H1 (cell line): Measurements from ENCODE around the gene RNF182. TPM values are rescaled to one million over a fixed set of nuclear protein-coding genes. Genes with fewer than 3 reads are reported as not detected.
"Not testable (repeated sequence)": the region's sequence is repeated elsewhere in the genome, so short reads cannot be mapped to it uniquely, and the experiment has no call there.

Source experiments
- CTCF ChIA-PET: fragments of 300-600 bp; sonication (Branson Sonifier 250); formaldehyde crosslinking; loops from one replicate; lab custom pipeline; 2021; ENCODE audit not compliant: partially characterized antibody; lab: Charles Lee
- POLR2A ChIA-PET: fragments of 300-600 bp; sonication (Branson Sonifier 250); formaldehyde crosslinking; loops from one replicate; lab custom pipeline; 2021; ENCODE audit warnings: inconsistent platforms; ENCODE audit not compliant: partially characterized antibody; lab: Charles Lee
- DNase-seq, 2 experiments: peaks; one replicate each; pipeline versions ENCODE4 v3.0.0 to v3.0.0-alpha.2; 2010 to 2022; ENCODE audit warnings: low spot score in 2 of 2, low read depth in 1 of 2, mixed read lengths in 1 of 2
- FAIRE-seq: peaks from 2 replicates; lab custom pipeline; 2011; peaks lifted over from hg19 to GRCh38; lab: Jason Lieb, UNC
- H2AFZ ChIP-seq: 2 replicates; pipeline ENCODE4 v1.8.1; 2012; ENCODE audit warnings: low read length, inconsistent platforms
- H2AK5ac ChIP-seq: 2 replicates; pipeline ENCODE4 v1.6.1; 2013; ENCODE audit warnings: low read depth, low read length
- H2BK120ac ChIP-seq: replicated peaks from 2 replicates; pipeline ENCODE3; 2013; ENCODE audit warnings: low read depth, low read length, inconsistent platforms
- H2BK12ac ChIP-seq: 2 replicates; pipeline ENCODE4 v1.6.1; 2013; ENCODE audit warnings: low read depth, low read length
- H2BK15ac ChIP-seq: 2 replicates; pipeline ENCODE4 v1.6.1; 2013; ENCODE audit warnings: low read length
- H2BK20ac ChIP-seq: 2 replicates; pipeline ENCODE4 v1.6.1; 2013; ENCODE audit warnings: low read length
- H2BK5ac ChIP-seq: 2 replicates; pipeline ENCODE4 v1.6.1; 2013; ENCODE audit warnings: low read depth, low read length
- H3K14ac ChIP-seq: 2 replicates; pipeline ENCODE4 v1.6.1; 2013; ENCODE audit warnings: inconsistent platforms; ENCODE audit not compliant: insufficient read length
- H3K18ac ChIP-seq: 2 replicates; pipeline ENCODE4 v1.6.1; 2013; ENCODE audit warnings: low read length; ENCODE audit errors: extremely low read depth
- H3K23ac ChIP-seq: 2 replicates; pipeline ENCODE4 v1.6.1; 2013; ENCODE audit warnings: inconsistent platforms; ENCODE audit not compliant: insufficient read length
- H3K23me2 ChIP-seq: 2 replicates; pipeline ENCODE4 v1.6.1; 2013; ENCODE audit warnings: low read depth, low read length
- H3K27ac ChIP-seq: 2 replicates; pipeline ENCODE4 v1.6.1; 2011; ENCODE audit warnings: low read depth, low read length, inconsistent platforms
- H3K27me3 ChIP-seq, 4 experiments: replicated peaks in 1 of 4; 1 replicate in 1 of 4; 2 replicates in 3 of 4; pipeline versions ENCODE4 v1.6.1 to v1.8.1; 2011 to 2013; ENCODE audit warnings: low read length in 3 of 4, mild to moderate bottlenecking in 3 of 4, inconsistent platforms in 2 of 4, mixed read lengths in 2 of 4, moderate library complexity in 1 of 4; ENCODE audit not compliant: control insufficient read depth in 3 of 4, insufficient read depth in 3 of 4; ENCODE audit errors: extremely low read depth in 1 of 4
- H3K36me3 ChIP-seq, 4 experiments: 2 replicates each; pipeline versions ENCODE4 v1.6.1 to v1.8.1; 2011 to 2013; ENCODE audit warnings: mild to moderate bottlenecking in 4 of 4, low read length in 3 of 4, moderate library complexity in 2 of 4, control low read depth in 1 of 4, inconsistent platforms in 1 of 4; ENCODE audit not compliant: insufficient read depth in 4 of 4, control insufficient read depth in 2 of 4
- H3K4ac ChIP-seq: replicated peaks from 2 replicates; pipeline ENCODE3; 2013; ENCODE audit warnings: low read length, low read depth, mixed read lengths, inconsistent platforms; ENCODE audit not compliant: insufficient read length
- H3K4me1 ChIP-seq, 4 experiments: replicated peaks in 1 of 4; 1 replicate in 1 of 4; 2 replicates in 3 of 4; pipeline versions ENCODE4 v1.6.1 to v1.8.1; 2011 to 2013; ENCODE audit warnings: low read length in 3 of 4, inconsistent platforms in 2 of 4, mixed read lengths in 1 of 4; ENCODE audit not compliant: insufficient read depth in 4 of 4, control insufficient read depth in 3 of 4
- H3K4me2 ChIP-seq, 2 experiments: 2 replicates each; pipeline versions ENCODE4 v1.6.1 to v1.8.1; 2011 to 2013; ENCODE audit warnings: low read depth in 2 of 2, low read length in 2 of 2, control low read depth in 1 of 2, inconsistent platforms in 1 of 2, mild to moderate bottlenecking in 1 of 2; ENCODE audit not compliant: insufficient read depth in 1 of 2
- H3K4me3 ChIP-seq, 4 experiments: fragments of 200-600, 300-600 bp in 1 of 4; sonication (generic), shearing (Covaris generic), sonication (Bioruptor Twin) in 1 of 4; 2 replicates each; pipeline versions ENCODE4 v1.5.1 to v1.8.1; 2011 to 2016; ENCODE audit warnings: low read length in 4 of 4, low read depth in 3 of 4, control low read depth in 2 of 4, inconsistent platforms in 2 of 4, mild to moderate bottlenecking in 2 of 4, mixed read lengths in 1 of 4, moderate library complexity in 1 of 4; ENCODE audit not compliant: insufficient read depth in 2 of 4; ENCODE audit errors: extremely low read depth in 1 of 4
- H3K56ac ChIP-seq: replicated peaks from 2 replicates; pipeline ENCODE3; 2013; ENCODE audit warnings: low read depth, mild to moderate bottlenecking, mixed read lengths, low read length, inconsistent platforms; ENCODE audit not compliant: insufficient read length
- H3K79me1 ChIP-seq: 2 replicates; pipeline ENCODE4 v1.6.1; 2013; ENCODE audit warnings: low read depth, low read length, control low read depth
- H3K79me2 ChIP-seq, 2 experiments: 2 replicates each; pipeline versions ENCODE4 v1.6.1 to v1.8.1; 2012 to 2013; ENCODE audit warnings: low read length in 2 of 2, mild to moderate bottlenecking in 2 of 2, inconsistent platforms in 1 of 2; ENCODE audit not compliant: insufficient read depth in 2 of 2, control insufficient read depth in 1 of 2
- H3K9ac ChIP-seq, 4 experiments: replicated peaks in 1 of 4; 1 replicate in 1 of 4; 2 replicates in 3 of 4; pipeline versions ENCODE4 v1.6.1 to v1.8.1; 2011 to 2013; ENCODE audit warnings: low read depth in 3 of 4, low read length in 3 of 4, control low read depth in 2 of 4, mild to moderate bottlenecking in 2 of 4, moderate library complexity in 2 of 4, inconsistent platforms in 1 of 4; ENCODE audit errors: extremely low read depth in 1 of 4
- H3K9me3 ChIP-seq, 2 experiments: 2 replicates each; pipeline versions ENCODE4 v1.6.1 to v1.8.1; 2012 to 2013; ENCODE audit warnings: mild to moderate bottlenecking in 2 of 2, moderate library complexity in 2 of 2, control low read depth in 1 of 2, inconsistent platforms in 1 of 2, low read depth in 1 of 2, low read length in 1 of 2, mixed read lengths in 1 of 2; ENCODE audit not compliant: insufficient read depth in 2 of 2
- H4K20me1 ChIP-seq, 2 experiments: replicated peaks in 1 of 2; 2 replicates each; pipeline versions ENCODE3 to v1.8.1; 2011 to 2013; ENCODE audit warnings: inconsistent platforms in 2 of 2, low read length in 2 of 2, mild to moderate bottlenecking in 1 of 2; ENCODE audit not compliant: insufficient read depth in 2 of 2, control insufficient read depth in 1 of 2
- H4K5ac ChIP-seq: 2 replicates; pipeline ENCODE4 v1.6.1; 2013; ENCODE audit warnings: low read length, low read depth, mixed read lengths, inconsistent platforms; ENCODE audit not compliant: insufficient read length
- H4K8ac ChIP-seq: 2 replicates; pipeline ENCODE4 v1.8.0; 2013; ENCODE audit warnings: mild to moderate bottlenecking, moderate library complexity, low read length, inconsistent platforms; ENCODE audit not compliant: insufficient read depth; ENCODE audit errors: extremely low read depth
- H4K91ac ChIP-seq: replicated peaks from 2 replicates; pipeline ENCODE3; 2013; ENCODE audit warnings: low read length, mixed read lengths, inconsistent platforms; ENCODE audit not compliant: insufficient read length
- ATF3 ChIP-seq: IDR thresholded peaks from 2 replicates; pipeline ENCODE4 v1.6.1; 2011; ENCODE audit warnings: low read depth, mild to moderate bottlenecking, low read length; ENCODE audit not compliant: insufficient read depth
- BACH1 ChIP-seq: IDR thresholded peaks from 2 replicates; pipeline ENCODE4 v1.6.1; 2012; ENCODE audit warnings: low read length, improper control_type of control experiment
- CEBPB ChIP-seq: IDR thresholded peaks from 2 replicates; pipeline ENCODE4 v1.6.1; 2012; ENCODE audit warnings: low read depth, low read length
- CHD1 ChIP-seq: IDR thresholded peaks from 2 replicates; pipeline ENCODE4 v1.6.1; 2012; ENCODE audit warnings: low read depth, low read length, improper control_type of control experiment
- FOSL1 ChIP-seq: IDR thresholded peaks from 2 replicates; pipeline ENCODE4 v1.6.1; 2011; ENCODE audit warnings: mild to moderate bottlenecking, low read depth, low read length, moderate library complexity; ENCODE audit not compliant: insufficient read depth
- RXRA ChIP-seq: IDR thresholded peaks from 2 replicates; pipeline ENCODE4 v1.6.1; 2011; ENCODE audit warnings: low read depth, mild to moderate bottlenecking, low read length, moderate library complexity; ENCODE audit not compliant: insufficient read depth
- TAF1 ChIP-seq: IDR thresholded peaks from 2 replicates; pipeline ENCODE4 v1.6.1; 2011; ENCODE audit warnings: mild to moderate bottlenecking, low read depth, low read length
- WGBS, 2 experiments: shearing (Covaris generic) in 1 of 2; methylation state at CpG; one replicate each; pipeline versions ENCODE4 v1.1.6 to v1.1.7; 2013 to 2015; ENCODE audit warnings: low lambda C conversion rate in 2 of 2, mixed read lengths in 2 of 2, inconsistent platforms in 1 of 2, low coverage in 1 of 2, missing lambda C conversion rate in 1 of 2; ENCODE audit not compliant: insufficient replicate concordance in 2 of 2, insufficient coverage in 1 of 2, insufficient read length in 1 of 2; ENCODE audit errors: extremely low coverage in 1 of 2, missing lambda C conversion rate in 1 of 2; 5-methylcytosine and 5-hydroxymethylcytosine counted together
- polyA plus RNA-seq, 7 experiments: library from polyadenylated mRNA; depleted of rRNA in 3 of 7; stranded (reverse) in 5 of 7; unstranded in 2 of 7; fragments of >200 nt in 5 of 7; fragments of 200-250 nt in 2 of 7; gene quantifications; 1 replicate in 5 of 7; 2 replicates in 1 of 7; 4 replicates in 1 of 7; pipeline versions ENCODE4 v1.2.1 to v1.2.3, GENCODE V29; 2011 to 2013; ENCODE audit warnings: missing spikeins in 2 of 7, mixed read lengths in 2 of 7
- total RNA-seq: library from RNA; stranded (reverse); fragmentation: NEBNext Ultra II Directional; extraction: Animal tissue kit (Norgen Biotek cat#: 25700); gene quantifications from 2 replicates; pipeline ENCODE4 v1.2.1, GENCODE V29; 2021

Gene RNF182
- total and polyA plus RNA-seq, 2 of the 8 experiments (the other 6 are each of a cell fraction or from before 2014, with no cell fraction given): 6.2 to 10.7 TPM

DNA sequence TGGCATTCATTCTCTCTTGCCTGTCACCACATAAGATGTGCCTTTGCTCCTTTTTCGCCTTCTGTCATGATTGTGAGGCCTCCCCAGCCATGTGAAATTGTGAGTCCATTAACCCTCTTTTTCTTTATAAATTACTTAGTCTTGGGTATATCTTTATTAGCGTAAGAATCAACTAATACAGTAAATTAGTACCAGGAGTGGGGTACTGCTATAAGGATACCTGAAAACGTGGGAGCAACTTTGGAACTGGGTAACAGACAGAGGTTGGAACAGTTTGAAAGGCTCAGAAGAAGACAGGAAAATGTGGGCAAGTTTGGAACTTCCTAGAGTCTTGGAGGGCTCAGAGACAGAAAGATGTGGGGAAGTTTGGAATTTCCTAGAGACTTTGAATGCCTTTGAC lies 46.6 kb downstream of the RNF182 start (continued):
- TF ChIP-seq TAF1 (no peak), BACH1 (no peak), ATF3 (no peak), FOSL1 (no peak), RXRA (no peak), CHD1 (no peak), CEBPB (no peak)
- TF ChIP-seq, all 59 proteins: peak for 0

DNA sequence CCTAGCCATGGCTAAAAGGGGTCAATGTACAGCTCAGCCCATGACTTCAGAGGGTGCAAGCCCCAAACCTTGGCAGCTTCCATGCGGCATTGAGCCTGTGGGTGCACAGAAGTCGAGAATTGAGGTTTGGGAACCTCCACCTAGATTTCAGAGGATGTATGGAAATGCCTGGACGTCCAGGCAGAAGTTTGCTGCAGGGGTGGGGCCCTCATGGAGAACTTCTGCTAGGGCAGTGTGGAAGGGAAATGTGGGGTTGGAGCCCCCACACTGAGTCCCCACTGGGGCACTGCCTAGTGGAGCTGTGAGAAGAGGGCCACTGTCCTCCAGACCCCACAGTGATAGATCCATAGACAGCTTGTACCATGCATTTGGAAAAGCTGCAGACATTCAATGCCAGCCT lies 47.9 kb downstream of the RNF182 start:
- H3K14ac ChIP-seq, DNase-seq, H2BK20ac ChIP-seq, H3K56ac ChIP-seq, H4K8ac ChIP-seq, H3K27me3 ChIP-seq, H3K23me2 ChIP-seq, H2AK5ac ChIP-seq, H4K91ac ChIP-seq, H4K5ac ChIP-seq, H2BK120ac ChIP-seq, H2BK15ac ChIP-seq, H3K79me2 ChIP-seq, H3K36me3 ChIP-seq, H3K4ac ChIP-seq, H2AFZ ChIP-seq, H2BK12ac ChIP-seq, H3K27ac ChIP-seq, H3K9ac ChIP-seq, H3K4me3 ChIP-seq, FAIRE-seq, H3K4me2 ChIP-seq, H2BK5ac ChIP-seq, H3K23ac ChIP-seq, H3K4me1 ChIP-seq, H4K20me1 ChIP-seq, H3K18ac ChIP-seq, H3K79me1 ChIP-seq: not testable (repeated sequence)
- ChIA-PET POLR2A (interaction anchor here (1.2 kb wide), 1 partner anchor 111 kb away, joined by 3 read pairs; no protein-coding TSS in a partner anchor), CTCF (interaction anchor here (0.6 kb wide), 1 partner anchor 56 kb away, joined by 3 read pairs; no protein-coding TSS in a partner anchor)
- WGBS, 2 experiments: 92% methylated on average over 3 of the region's 3 CpGs; no CpG with 5 or more reads in 1 of the 2 experiments
- peaks cover 25 to 26% of the 10 kb centered on the region in 2 experiments for H3K9me3 ChIP-seq
